Osteocyte (in vitro differentiated cells): ENCODE measurements around the gene PDZD8. TPM values are rescaled to one million over a fixed set of nuclear protein-coding genes. Genes with fewer than 3 reads are reported as not detected.
A peak's percentile ranks its signal among the peaks of the same experiment; 100 is the strongest.
"Not testable (repeated sequence)": the region's sequence is repeated elsewhere in the genome, so short reads cannot be mapped to it uniquely, and the experiment has no call there.

Experiments
- DNase-seq: peaks from one replicate; pipeline ENCODE4 v3.0.0; 2021; ENCODE audit warnings: mixed read lengths; ENCODE audit not compliant: unreplicated experiment; ENCODE audit errors: extremely low spot score
- H3K27ac Mint-ChIP-seq: one replicate; pipeline ENCODE4 v1.8.0; 2021; ENCODE audit warnings: mild to moderate bottlenecking, mixed read lengths; ENCODE audit not compliant: unreplicated experiment
- H3K27me3 Mint-ChIP-seq: one replicate; pipeline ENCODE4 v1.8.0; 2021; ENCODE audit warnings: mixed read lengths; ENCODE audit not compliant: unreplicated experiment
- H3K36me3 Mint-ChIP-seq: one replicate; pipeline ENCODE4 v1.8.0; 2021; ENCODE audit warnings: mixed read lengths; ENCODE audit not compliant: unreplicated experiment
- H3K4me1 Mint-ChIP-seq: one replicate; pipeline ENCODE4 v1.8.0; 2021; ENCODE audit warnings: mixed read lengths; ENCODE audit not compliant: unreplicated experiment
- H3K4me3 Mint-ChIP-seq: one replicate; pipeline ENCODE4 v1.8.0; 2021; ENCODE audit warnings: mild to moderate bottlenecking, moderate library complexity, mixed read lengths; ENCODE audit not compliant: unreplicated experiment
- H3K9me3 Mint-ChIP-seq: one replicate; pipeline ENCODE4 v1.8.0; 2021; ENCODE audit warnings: mixed read lengths; ENCODE audit not compliant: unreplicated experiment
- total RNA-seq: library from RNA; stranded (reverse); gene quantifications from 2 replicates; pipeline ENCODE4 v1.2.1, GENCODE V29; 2021
- TF ChIP-seq, protein P1 (sequence below): fragments of 200-600 bp; sonication (generic); IDR thresholded peaks from 2 replicates; pipeline ENCODE4 v1.5.0; 2021; ENCODE audit warnings: antibody characterized with exemption, mild to moderate bottlenecking, moderate library complexity

PDZD8 gene
- total RNA-seq, 1 donor from 2014 or later: 32.9 TPM

- DNase-seq: no peak
- H3K36me3 Mint-ChIP-seq: peaks cover 2% of the 10 kb centered on the region
- no peak within 1 kb of the TSS for H3K27ac Mint-ChIP-seq
- H3K9me3 Mint-ChIP-seq: no peaks in the 10 kb centered on the region
- peak within 1 kb of the TSS; percentile 28 for H3K4me3 Mint-ChIP-seq
- TF ChIP-seq, protein P1, sequence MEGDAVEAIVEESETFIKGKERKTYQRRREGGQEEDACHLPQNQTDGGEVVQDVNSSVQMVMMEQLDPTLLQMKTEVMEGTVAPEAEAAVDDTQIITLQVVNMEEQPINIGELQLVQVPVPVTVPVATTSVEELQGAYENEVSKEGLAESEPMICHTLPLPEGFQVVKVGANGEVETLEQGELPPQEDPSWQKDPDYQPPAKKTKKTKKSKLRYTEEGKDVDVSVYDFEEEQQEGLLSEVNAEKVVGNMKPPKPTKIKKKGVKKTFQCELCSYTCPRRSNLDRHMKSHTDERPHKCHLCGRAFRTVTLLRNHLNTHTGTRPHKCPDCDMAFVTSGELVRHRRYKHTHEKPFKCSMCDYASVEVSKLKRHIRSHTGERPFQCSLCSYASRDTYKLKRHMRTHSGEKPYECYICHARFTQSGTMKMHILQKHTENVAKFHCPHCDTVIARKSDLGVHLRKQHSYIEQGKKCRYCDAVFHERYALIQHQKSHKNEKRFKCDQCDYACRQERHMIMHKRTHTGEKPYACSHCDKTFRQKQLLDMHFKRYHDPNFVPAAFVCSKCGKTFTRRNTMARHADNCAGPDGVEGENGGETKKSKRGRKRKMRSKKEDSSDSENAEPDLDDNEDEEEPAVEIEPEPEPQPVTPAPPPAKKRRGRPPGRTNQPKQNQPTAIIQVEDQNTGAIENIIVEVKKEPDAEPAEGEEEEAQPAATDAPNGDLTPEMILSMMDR: no peak
- H3K4me1 Mint-ChIP-seq: peaks cover 3% of the 10 kb centered on the region
- peaks cover 79% of the 10 kb centered on the region for H3K27me3 Mint-ChIP-seq
These were observed 134.4 kb downstream of the PDZD8 start, which contains the start of gene SLC18A2 for GRCh38 chr10:117240621-117241529. TSS of gene SLC18A2 (plus strand) at chr10:117241114. CDS start at chr10:117241694, 580 bp downstream.

- DNase-seq: no peak
- Mint-ChIP-seq H3K36me3 (peaks cover 2% of the 10 kb centered on the region), H3K9me3 (no peaks in the 10 kb centered on the region), H3K4me3 (no peak overlapping the region), H3K4me1 (peaks cover 3% of the 10 kb centered on the region), H3K27ac (no peak overlapping the region), H3K27me3 (peaks cover 79% of the 10 kb centered on the region)
- TF ChIP-seq, protein P1: no peak
These were observed 135.3 kb downstream of the PDZD8 start for GRCh38 chr10:117239721-117240620.

- peaks cover 3% of the 10 kb centered on the region for H3K4me1 Mint-ChIP-seq
- H3K36me3 Mint-ChIP-seq: peaks cover 2% of the 10 kb centered on the region
- TF ChIP-seq, protein P1: no peak
- H3K4me3 Mint-ChIP-seq: no peak overlapping the region
- H3K9me3 Mint-ChIP-seq: no peaks in the 10 kb centered on the region
- DNase-seq: no peak
- H3K27me3 Mint-ChIP-seq: peaks cover 79% of the 10 kb centered on the region
- H3K27ac Mint-ChIP-seq: no peak overlapping the region
These were observed 136.2 kb downstream of the PDZD8 start for GRCh38 chr10:117239051-117239450.

GRCh38 chr10:117237401-117237991 is 137.7 kb downstream of the PDZD8 start:
- no peak overlapping the region for H3K27ac Mint-ChIP-seq
- no peaks in the 10 kb centered on the region for H3K9me3 Mint-ChIP-seq
- peaks cover 74% of the 10 kb centered on the region for H3K27me3 Mint-ChIP-seq
- TF ChIP-seq, protein P1: no peak
- DNase-seq: no peak
- no peak overlapping the region for H3K4me3 Mint-ChIP-seq
- peaks cover 3% of the 10 kb centered on the region for H3K4me1 Mint-ChIP-seq
- H3K36me3 Mint-ChIP-seq: peaks cover 2% of the 10 kb centered on the region

DNA sequence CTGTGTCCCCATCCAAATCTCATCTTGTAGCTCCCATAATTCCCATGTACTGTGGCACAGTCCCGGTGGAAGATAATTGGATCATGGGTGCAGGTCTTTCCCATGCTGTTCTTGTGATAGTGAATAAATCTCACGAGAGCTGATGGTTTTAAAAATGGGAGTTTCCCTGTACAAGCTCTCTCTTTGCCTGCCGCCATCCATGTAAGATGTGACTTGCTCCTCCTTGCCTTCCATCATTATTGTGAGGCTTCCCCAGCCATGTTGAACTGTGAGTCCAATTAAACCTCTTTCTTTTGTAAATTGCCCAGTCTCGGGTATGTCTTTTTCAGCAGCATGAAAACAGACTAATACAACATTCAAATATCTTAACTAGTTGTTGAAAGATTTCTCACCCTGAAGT is 145.1 kb downstream of the PDZD8 start:
- not testable (repeated sequence) for H3K27ac Mint-ChIP-seq, H3K9me3 Mint-ChIP-seq, H3K4me3 Mint-ChIP-seq, H3K36me3 Mint-ChIP-seq, H3K4me1 Mint-ChIP-seq, DNase-seq
- H3K27me3 Mint-ChIP-seq: peaks cover 69% of the 10 kb centered on the region
